ENCODE data around the gene TRABD2A. TPM values are rescaled to one million over a fixed set of nuclear protein-coding genes. Genes with fewer than 3 reads are reported as not detected.

The TRABD2A gene
- total and polyA plus RNA-seq, 9 of the 15 experiments (the other 6 are each of a cell fraction or from before 2014, with no cell fraction given) = 0.07 to 0.45 (median 0.25) TPM

- no peak for TF ChIP-seq ZNF318 (IDR thresholded peaks at IDR 0.05; ENCODE audit: borderline replicate concordance in 1 of 2, low read depth in 1 of 2)
- TF ChIP-seq GATA2 (CRISPR knock-in tag; IDR thresholded peaks at IDR 0.05) = no peak
- TF ChIP-seq RBM25 (IDR thresholded peaks at IDR 0.05; ENCODE audit: low read depth, low read length, severe bottlenecking) = no peak
- no peak for TF ChIP-seq ZBTB7A (IDR thresholded peaks at IDR 0.05; ENCODE audit: borderline replicate concordance, control insufficient read depth, low read depth, low read length)
- no peak for TF ChIP-seq FOXO4 (CRISPR knock-in tag; IDR thresholded peaks at IDR 0.05)
These were observed 94.3 kb downstream of the TRABD2A start (continued) for GRCh38 chr2:84786601-84787000.
